Adipocyte (in vitro differentiated cells): ENCODE measurements around the gene SLC8B1.

Experiments
- DNase-seq: peaks from one replicate; pipeline ENCODE4 v3.0.0-alpha.2; 2015; ENCODE audit warnings: low read depth
- H3K27me3 ChIP-seq: replicated peaks from 2 replicates; pipeline ENCODE4 v1.7.0; 2013; ENCODE audit warnings: mild to moderate bottlenecking, low read length, moderate library complexity; ENCODE audit not compliant: control insufficient read depth, insufficient read depth
- H3K36me3 ChIP-seq: 2 replicates; pipeline ENCODE4 v1.7.0; 2013; ENCODE audit warnings: low read length, mild to moderate bottlenecking, moderate library complexity; ENCODE audit not compliant: control insufficient read depth, insufficient read depth, severe bottlenecking
- H3K4me1 ChIP-seq: 2 replicates; pipeline ENCODE4 v1.7.0; 2013; ENCODE audit warnings: mild to moderate bottlenecking, low read length, moderate library complexity; ENCODE audit not compliant: control insufficient read depth, insufficient read depth
- H3K4me3 ChIP-seq: 2 replicates; pipeline ENCODE4 v1.7.0; 2013; ENCODE audit warnings: mild to moderate bottlenecking, low read length, moderate library complexity
- H3K9ac ChIP-seq: 2 replicates; pipeline ENCODE4 v1.7.0; 2013; ENCODE audit warnings: mild to moderate bottlenecking, low read length, moderate library complexity
- H3K9me3 ChIP-seq: 2 replicates; pipeline ENCODE4 v1.7.0; 2013; ENCODE audit warnings: mild to moderate bottlenecking, low read length, moderate library complexity; ENCODE audit not compliant: control insufficient read depth

SLC8B1 gene

GRCh38 chr12:113317122-113317521 is 17.8 kb downstream of the SLC8B1 start:
- no peaks in the 10 kb centered on the region for H3K27me3 ChIP-seq
- peaks cover 24% of the 10 kb centered on the region for H3K36me3 ChIP-seq
- DNase-seq: no peak
- peaks cover 9% of the 10 kb centered on the region for H3K4me1 ChIP-seq
- no peak overlapping the region for H3K9ac ChIP-seq
- no peaks in the 10 kb centered on the region for H3K9me3 ChIP-seq
- H3K4me3 ChIP-seq: no peak overlapping the region

- Histone ChIP-seq H3K4me1 (peaks cover 9% of the 10 kb centered on the region), H3K36me3 (peaks cover 24% of the 10 kb centered on the region), H3K27me3 (no peaks in the 10 kb centered on the region), H3K9ac (no peak overlapping the region), H3K9me3 (no peaks in the 10 kb centered on the region), H3K4me3 (no peak overlapping the region)
- no peak for DNase-seq
Measured at GRCh38 chr12:113316155-113316554, 18.8 kb downstream of the SLC8B1 start.

GRCh38 chr12:113315358-113315757 is 19.6 kb downstream of the SLC8B1 start:
- Histone ChIP-seq H3K27me3 (no peaks in the 10 kb centered on the region), H3K9ac (no peak overlapping the region), H3K4me3 (no peak overlapping the region), H3K36me3 (peaks cover 19% of the 10 kb centered on the region), H3K4me1 (peaks cover 9% of the 10 kb centered on the region), H3K9me3 (no peaks in the 10 kb centered on the region)
- no peak for DNase-seq

GRCh38 chr12:113314121-113314529 is 20.8 kb downstream of the SLC8B1 start:
- H3K9ac ChIP-seq: peak overlapping the region; percentile 7
- DNase-seq: no peak
- H3K27me3 ChIP-seq: no peaks in the 10 kb centered on the region
- H3K36me3 ChIP-seq: peaks cover 25% of the 10 kb centered on the region
- no peak overlapping the region for H3K4me3 ChIP-seq
- H3K9me3 ChIP-seq: no peaks in the 10 kb centered on the region
- peaks cover 9% of the 10 kb centered on the region for H3K4me1 ChIP-seq

GRCh38 chr12:113310489-113310888 is 24.4 kb downstream of the SLC8B1 start:
- no peaks in the 10 kb centered on the region for H3K9me3 ChIP-seq
- H3K9ac ChIP-seq: no peak overlapping the region
- no peaks in the 10 kb centered on the region for H3K27me3 ChIP-seq
- peak; percentile 4 for DNase-seq
- H3K4me1 ChIP-seq: peaks cover 9% of the 10 kb centered on the region
- H3K36me3 ChIP-seq: peaks cover 14% of the 10 kb centered on the region
- H3K4me3 ChIP-seq: no peak overlapping the region

GRCh38 chr12:113306382-113306781 is 28.5 kb downstream of the SLC8B1 start:
- Histone ChIP-seq H3K36me3 (peaks cover 19% of the 10 kb centered on the region), H3K9ac (no peak overlapping the region), H3K9me3 (no peaks in the 10 kb centered on the region), H3K4me3 (no peak overlapping the region), H3K27me3 (no peaks in the 10 kb centered on the region), H3K4me1 (no peaks in the 10 kb centered on the region)
- DNase-seq: no peak

- Histone ChIP-seq H3K27me3 (no peaks in the 10 kb centered on the region), H3K4me3 (no peak overlapping the region), H3K9ac (no peak overlapping the region)
Measured at GRCh38 chr12:113305281-113305856, 29.5 kb downstream of the SLC8B1 start.

GRCh38 chr12:113302886-113303640 is 31.8 kb downstream of the SLC8B1 start:
- Histone ChIP-seq H3K9me3 (no peaks in the 10 kb centered on the region), H3K9ac (no peak overlapping the region), H3K4me3 (no peak overlapping the region), H3K4me1 (peaks cover 20% of the 10 kb centered on the region), H3K36me3 (peaks cover 13% of the 10 kb centered on the region), H3K27me3 (no peaks in the 10 kb centered on the region)
- DNase-seq: no peak

More at GRCh38 chr12:113305281-113305856, 29.5 kb downstream of the SLC8B1 start:
- no peak for DNase-seq
- peaks cover 19% of the 10 kb centered on the region for H3K36me3 ChIP-seq
- H3K9me3 ChIP-seq: no peaks in the 10 kb centered on the region
- no peaks in the 10 kb centered on the region for H3K4me1 ChIP-seq

- no peak for DNase-seq
Measured at GRCh38 chr12:113302466-113302865, 32.4 kb downstream of the SLC8B1 start.

GRCh38 chr12:113301811-113302210 is 33.1 kb downstream of the SLC8B1 start:
- Histone ChIP-seq H3K9ac (no peak overlapping the region), H3K4me1 (peaks cover 24% of the 10 kb centered on the region), H3K9me3 (no peaks in the 10 kb centered on the region), H3K4me3 (no peak overlapping the region), H3K36me3 (peaks cover 6% of the 10 kb centered on the region), H3K27me3 (no peaks in the 10 kb centered on the region)
- no peak for DNase-seq

More at GRCh38 chr12:113302466-113302865, 32.4 kb downstream of the SLC8B1 start:
- Histone ChIP-seq H3K9me3 (no peaks in the 10 kb centered on the region), H3K27me3 (no peaks in the 10 kb centered on the region), H3K36me3 (peaks cover 10% of the 10 kb centered on the region), H3K4me3 (no peak overlapping the region), H3K9ac (no peak overlapping the region), H3K4me1 (peaks cover 24% of the 10 kb centered on the region)

- no peaks in the 10 kb centered on the region for H3K27me3 ChIP-seq
- peak overlapping the region; percentile 55 for H3K9ac ChIP-seq
- peak; percentile 83 for DNase-seq
- H3K4me1 ChIP-seq: peaks cover 24% of the 10 kb centered on the region
- peaks cover 12% of the 10 kb centered on the region for H3K36me3 ChIP-seq
- H3K9me3 ChIP-seq: no peaks in the 10 kb centered on the region
- peak overlapping the region; percentile 44 for H3K4me3 ChIP-seq
Measured at GRCh38 chr12:113299619-113300237, 35.2 kb downstream of the SLC8B1 start.
